HG03571 (cell line): ENCODE results near the gene LSAMP.
"Not testable (repeated sequence)": the region's sequence is repeated elsewhere in the genome, so short reads cannot be mapped to it uniquely, and the experiment has no call there.

Experiments
- ATAC-seq: cut with Tn5 transposase; IDR thresholded peaks from one replicate; pipeline ENCODE4 v1.9.1; 2021; ENCODE audit not compliant: unreplicated experiment

LSAMP gene

DNA sequence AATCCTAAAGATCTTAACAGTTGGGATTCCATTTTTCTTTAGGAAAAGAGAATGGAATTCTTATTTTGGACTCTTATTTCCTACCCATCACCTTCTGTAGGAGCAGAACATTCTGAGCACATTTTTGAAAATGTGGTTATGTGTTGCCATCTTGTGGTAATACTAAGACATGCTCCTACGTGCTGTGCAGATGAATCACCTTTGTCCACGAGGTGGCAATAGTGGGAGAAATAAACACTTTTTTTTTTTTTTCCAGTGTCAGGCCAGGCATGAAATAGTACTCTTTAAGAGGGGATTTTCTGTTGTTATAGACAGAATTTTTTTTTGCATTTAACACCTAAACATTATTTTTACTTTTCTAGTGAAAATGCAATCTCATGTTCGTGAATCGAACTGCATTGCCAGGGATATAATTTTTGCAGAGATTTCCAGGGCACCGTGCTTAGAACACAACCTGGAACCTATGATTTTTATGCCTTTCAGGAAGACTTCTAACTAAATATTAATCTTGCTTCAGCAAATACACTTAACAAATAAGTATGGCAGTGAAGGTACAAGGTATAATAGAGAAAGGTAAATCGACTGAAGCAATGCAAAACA, 625.4 kb downstream of the LSAMP start:
- ATAC-seq = peak; percentile 94

- ATAC-seq = peak; percentile 54
Measured at GRCh38 chr3:115814778-115815380, 630.4 kb downstream of the LSAMP start.

DNA sequence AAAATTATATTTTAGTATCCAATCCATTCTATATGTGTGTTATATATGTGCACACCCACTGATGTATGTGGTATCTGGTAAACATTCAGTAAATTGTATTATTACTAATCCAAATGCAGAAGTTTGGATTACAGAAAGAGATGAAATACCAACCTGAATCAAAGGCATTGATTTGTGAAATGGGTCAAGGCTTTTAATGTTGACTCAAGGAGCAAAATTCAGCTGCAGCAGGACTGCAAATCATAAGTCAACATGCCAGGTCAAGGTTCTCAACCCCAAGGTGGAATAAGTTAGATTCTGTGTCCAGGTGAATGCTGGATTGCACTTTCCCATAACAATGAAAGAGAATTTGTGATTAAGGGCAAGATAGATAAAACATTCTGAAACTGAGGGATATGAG, 631.3 kb downstream of the LSAMP start:
- ATAC-seq = no peak

DNA sequence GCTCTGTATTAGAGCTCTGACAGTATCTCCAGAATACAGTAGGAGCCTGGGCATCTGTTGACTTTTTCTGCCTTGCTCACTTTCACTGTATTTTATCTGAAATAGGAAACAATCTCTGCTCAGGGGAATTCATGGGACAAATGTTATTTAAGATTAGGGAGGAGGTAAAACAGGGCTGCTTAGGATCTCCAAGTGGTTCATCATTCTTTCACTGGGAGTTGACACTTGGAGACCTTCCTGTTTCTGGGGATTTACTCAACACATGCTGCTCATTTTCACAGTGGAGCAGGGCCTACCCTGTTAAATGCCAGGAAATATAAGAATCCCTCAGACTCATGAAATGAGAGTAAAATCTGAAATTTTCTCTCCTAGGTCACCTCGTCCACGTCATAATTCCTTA, 636.5 kb downstream of the LSAMP start:
- no peak for ATAC-seq

DNA sequence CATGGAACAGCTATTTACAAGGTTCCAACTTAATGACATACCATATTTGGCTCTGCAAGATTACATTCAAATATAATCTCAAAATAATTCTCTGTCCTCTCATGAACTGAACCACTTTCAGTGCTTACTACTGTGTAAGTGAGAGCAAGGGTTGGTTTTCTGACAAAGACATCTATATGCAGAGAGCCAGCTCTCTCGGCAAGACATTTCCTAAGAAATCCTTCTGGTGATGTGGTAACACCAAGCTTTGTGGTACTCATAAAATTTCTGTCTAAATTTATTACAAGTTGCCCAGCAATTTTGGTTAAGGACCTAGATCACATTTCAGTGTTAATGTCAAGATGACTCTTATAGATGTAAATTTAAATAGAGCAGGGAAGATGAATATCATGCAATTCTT, 637.0 kb downstream of the LSAMP start:
- ATAC-seq = no peak

GRCh38 chr3:115806501-115806900, 638.8 kb downstream of the LSAMP start:
- no peak for ATAC-seq

DNA sequence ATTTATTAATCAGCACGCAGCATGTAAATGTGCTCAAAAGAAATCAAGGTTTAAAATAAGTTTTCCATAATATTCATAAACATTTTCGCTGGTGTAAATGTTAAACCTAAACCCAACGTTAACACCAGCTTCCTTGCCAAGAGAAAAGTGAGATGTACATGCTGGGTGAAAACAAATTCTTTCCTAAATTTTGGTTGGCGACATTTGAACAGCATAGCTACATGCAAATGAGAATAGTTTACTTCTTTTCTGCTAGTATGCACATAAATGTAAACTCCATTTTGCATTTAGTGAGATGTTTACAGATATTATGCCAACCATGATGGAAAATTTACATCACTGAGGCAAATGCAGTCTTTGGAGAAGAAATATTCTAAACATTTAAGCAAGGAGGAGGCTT, 639.8 kb downstream of the LSAMP start:
- ATAC-seq = no peak

- no peak for ATAC-seq
Measured at GRCh38 chr3:115804713-115805119, 640.6 kb downstream of the LSAMP start.

DNA sequence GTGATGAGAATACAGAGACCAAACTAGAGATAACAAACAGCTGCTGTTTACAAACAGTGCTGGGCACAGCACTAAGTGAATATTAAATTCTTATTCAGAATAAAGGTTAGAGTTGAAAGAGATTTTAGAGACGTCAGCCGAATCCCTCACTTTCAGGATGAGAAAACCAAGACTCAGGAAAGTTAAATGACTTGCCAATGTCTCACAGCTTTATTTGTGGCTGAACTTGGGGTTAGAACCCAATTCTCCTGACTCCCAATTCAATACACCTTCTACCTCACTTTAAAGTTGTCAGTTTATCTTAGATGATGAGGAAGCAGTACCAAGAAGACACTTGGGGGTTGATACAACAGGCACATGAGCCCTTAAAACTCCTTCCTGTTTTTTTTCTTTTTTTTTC, 641.1 kb downstream of the LSAMP start:
- ATAC-seq = no peak

GRCh38 chr3:115803661-115804060, 641.6 kb downstream of the LSAMP start:
- ATAC-seq = no peak

DNA sequence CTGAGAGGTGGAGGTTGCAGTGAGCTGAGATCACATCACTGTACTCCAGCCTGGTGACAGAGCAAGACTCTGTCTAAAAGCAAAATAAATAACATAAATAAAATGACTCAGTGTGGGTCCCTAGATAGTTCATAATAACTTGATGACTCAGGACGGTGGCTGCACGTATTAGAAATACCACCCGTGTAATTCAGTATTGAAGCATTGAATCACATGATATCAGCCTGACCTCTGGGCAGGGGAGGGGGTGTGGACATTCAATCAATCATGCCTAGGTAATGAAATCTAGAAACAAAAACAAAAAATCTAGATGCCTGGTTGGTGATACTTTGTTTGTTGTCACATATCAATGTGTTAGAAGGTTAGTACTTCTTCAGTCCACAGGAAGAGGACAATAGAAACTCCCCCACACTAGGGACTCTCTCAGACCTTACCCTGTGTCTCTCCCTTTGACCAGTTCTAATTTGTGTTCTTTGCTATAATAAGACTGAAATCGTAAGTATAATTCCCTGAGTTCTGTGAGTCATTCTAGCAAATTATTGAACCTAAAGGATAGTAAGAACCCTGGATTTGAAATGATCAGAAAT, 644.7 kb downstream of the LSAMP start:
- ATAC-seq = no peak

DNA sequence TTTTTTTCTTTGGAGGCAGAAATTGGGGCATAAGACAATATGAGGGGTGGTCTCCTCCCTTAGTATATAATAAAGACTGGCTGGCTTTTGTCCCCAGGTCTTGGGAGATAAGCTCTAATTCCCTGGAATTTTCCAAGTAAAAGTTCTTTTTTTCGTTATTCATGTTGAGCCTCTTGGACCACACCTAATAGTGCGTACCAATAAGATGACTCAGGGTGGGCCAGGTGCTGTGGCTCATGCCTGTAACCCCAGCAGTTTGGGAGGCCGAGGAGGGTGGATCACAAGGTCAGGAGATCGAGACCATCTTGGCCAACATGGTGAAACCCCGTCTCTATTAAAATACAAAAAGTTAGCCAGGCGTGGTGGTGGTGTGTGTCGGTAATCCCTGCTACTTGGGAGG, 645.2 kb downstream of the LSAMP start:
- ATAC-seq = not testable (repeated sequence)

DNA sequence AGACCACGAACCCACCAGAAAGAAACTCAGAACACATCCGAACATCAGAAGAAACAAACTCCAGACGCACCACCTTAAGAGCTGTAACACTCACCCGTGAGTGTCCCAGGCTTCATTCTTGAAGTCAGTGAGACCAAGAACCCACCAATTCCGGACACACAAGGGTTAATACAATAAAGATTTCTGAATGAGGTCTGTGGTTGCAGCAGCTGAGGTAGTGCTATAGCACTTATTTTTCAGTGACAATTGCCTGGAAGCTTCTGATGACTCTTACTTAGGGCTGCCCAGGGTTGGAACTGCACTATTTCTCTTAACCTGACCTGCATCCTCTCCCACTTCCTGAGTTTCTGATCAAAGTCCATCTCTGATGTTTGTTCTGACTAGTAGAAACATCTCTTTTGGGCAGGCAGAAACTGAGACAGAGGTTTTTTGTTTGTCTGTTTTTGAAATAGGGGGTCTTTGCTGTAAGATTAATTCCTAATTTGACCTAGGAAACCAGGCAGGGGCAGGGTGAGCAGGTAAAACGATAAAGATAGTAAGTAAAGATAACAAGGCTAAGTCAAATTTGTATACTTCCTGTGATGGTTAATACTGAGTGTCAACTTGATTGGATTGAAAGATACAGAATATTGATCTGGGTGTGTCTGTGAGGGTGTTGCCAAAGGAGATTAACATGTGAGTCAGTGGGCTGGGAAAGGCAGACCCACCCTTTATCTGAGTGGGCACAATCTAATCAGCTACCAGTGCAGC, 652.9 kb downstream of the LSAMP start:
- no peak for ATAC-seq

GRCh38 chr3:115791271-115792153, 653.8 kb downstream of the LSAMP start:
- ATAC-seq = not testable (repeated sequence)

- ATAC-seq = no peak
Measured at GRCh38 chr3:115790759-115791158, 654.5 kb downstream of the LSAMP start.

DNA sequence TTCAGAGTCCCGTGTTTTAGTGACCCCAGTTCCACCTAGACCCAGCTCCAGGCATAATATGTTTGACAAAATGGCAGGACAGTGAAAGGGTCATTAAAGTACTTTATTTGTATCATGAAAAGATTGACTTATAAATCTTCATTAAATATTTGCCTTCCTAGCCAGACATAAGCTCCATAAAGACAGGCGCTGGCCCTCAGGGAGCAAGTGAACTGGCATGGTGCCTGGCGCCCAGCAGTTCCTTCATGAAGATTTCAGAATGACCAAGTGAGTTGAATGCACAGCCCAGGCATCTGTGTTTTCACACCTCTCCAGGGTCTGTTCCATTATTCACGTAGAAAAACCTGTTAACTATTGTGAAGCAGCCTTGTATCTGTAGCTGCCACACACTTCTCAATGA, 655.8 kb downstream of the LSAMP start:
- no peak for ATAC-seq

- ATAC-seq = no peak
Measured at GRCh38 chr3:115788921-115789470, 656.3 kb downstream of the LSAMP start.

DNA sequence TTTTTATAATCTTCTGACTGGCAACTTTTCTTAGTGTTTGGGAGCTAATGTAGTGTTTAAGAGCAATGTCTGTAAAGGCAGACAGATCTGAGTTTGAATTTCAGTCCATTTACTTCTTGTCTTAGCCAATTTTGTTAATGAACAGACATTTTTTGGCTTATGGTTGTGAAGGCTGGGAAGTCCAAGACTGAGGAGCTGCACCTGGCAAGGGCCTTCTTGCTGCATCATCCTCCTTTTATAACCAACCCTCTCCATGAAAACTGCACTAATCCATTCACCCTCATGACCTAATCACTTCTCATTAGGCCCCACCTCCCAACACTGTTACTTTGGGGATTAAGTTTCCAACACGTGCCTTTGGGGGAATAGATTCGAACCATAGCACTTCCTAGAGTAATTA, 657.5 kb downstream of the LSAMP start:
- no peak for ATAC-seq

- ATAC-seq = no peak
Measured at GRCh38 chr3:115785782-115786181, 659.5 kb downstream of the LSAMP start.

DNA sequence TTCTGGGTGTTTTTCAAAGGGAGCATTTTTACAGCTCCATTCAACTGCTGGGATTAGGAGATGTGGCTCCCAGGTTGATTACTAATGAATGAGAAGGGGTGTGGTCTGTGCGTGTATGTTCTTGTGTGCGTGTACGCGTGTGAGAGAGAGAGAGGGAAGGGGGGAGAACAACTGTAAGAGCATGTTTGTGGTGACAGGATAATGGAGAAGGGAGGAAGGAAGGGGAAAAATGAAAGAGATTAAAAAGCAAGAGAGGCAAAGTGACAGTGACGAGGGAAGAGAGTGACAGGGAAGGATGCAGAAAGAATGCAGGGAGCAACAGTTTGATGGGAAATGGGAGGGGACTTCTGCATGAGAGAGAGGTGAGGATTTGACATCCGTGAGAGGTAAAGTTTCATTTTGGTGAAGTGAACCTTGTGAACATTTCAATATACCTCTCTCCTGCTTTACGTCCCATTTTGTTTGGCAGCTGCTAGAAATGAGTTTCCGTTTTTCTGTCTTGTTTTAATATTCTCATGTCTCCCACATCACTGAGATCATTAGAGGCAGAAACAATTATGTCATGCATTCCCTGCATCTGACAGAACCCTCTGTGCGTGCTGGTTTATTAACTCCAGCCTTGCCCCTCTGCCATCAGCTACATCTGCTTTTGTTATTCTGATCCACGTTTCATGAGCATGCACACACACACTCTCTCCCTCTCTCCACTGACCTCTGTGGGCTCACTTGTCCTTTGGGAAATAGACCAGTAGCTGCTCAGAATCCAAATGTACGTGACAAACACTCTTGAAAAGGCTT, 660.3 kb downstream of the LSAMP start:
- ATAC-seq = peak; percentile 2
